8988T (cell line): Measurements from ENCODE around the gene FRG2.
"Not testable (repeated sequence)": the region's sequence is repeated elsewhere in the genome, so short reads cannot be mapped to it uniquely, and the experiment has no call there.

ENCODE experiments used
- DNase-seq: peaks from one replicate; pipeline ENCODE4 v3.0.0; 2011

FRG2 gene

GRCh38 chr4:190015538-190016368 is 11.3 kb downstream of the FRG2 start:
- peak; percentile 26 for DNase-seq

- peak; percentile 9 for DNase-seq
These were observed 12.1 kb downstream of the FRG2 start for GRCh38 chr4:190014771-190015537.

- not testable (repeated sequence) for DNase-seq
These were observed 37.1 kb downstream of the FRG2 start for GRCh38 chr4:189989941-189990340.

GRCh38 chr4:189988877-189989431 is 38.1 kb downstream of the FRG2 start:
- DNase-seq: no peak

GRCh38 chr4:189985651-189986243 is 41.3 kb downstream of the FRG2 start:
- DNase-seq: not testable (repeated sequence)

- not testable (repeated sequence) for DNase-seq
These were observed 42.4 kb downstream of the FRG2 start for GRCh38 chr4:189984661-189985060.

GRCh38 chr4:189983916-189984526 is 43.0 kb downstream of the FRG2 start:
- DNase-seq: not testable (repeated sequence)

- no peak for DNase-seq
These were observed 45.1 kb downstream of the FRG2 start for GRCh38 chr4:189981970-189982369.

GRCh38 chr4:189980292-189980691 is 46.8 kb downstream of the FRG2 start:
- not testable (repeated sequence) for DNase-seq

- no peak for DNase-seq
These were observed 47.6 kb downstream of the FRG2 start for GRCh38 chr4:189979196-189980047.
